OCI-LY3 (cell line): ENCODE data around the gene TENM4.

Experiments
- CTCF ChIP-seq: fragments of 200-600, 300-600 bp; sonication (generic); IDR thresholded peaks from 2 replicates; pipeline ENCODE4 v1.5.1; 2014; ENCODE audit warnings: antibody characterized with exemption, low read length, low read depth
- EZH2phosphoT487 ChIP-seq: fragments of 200-600 bp; shearing (Covaris generic); IDR thresholded peaks from 2 replicates; pipeline ENCODE4 v1.6.1; 2018; ENCODE audit warnings: antibody characterized with exemption, mixed run types, low read depth

GRCh38 chr11:79437981-79438630 lies 2.7 kb downstream of the TENM4 start:
- TF ChIP-seq CTCF (no peak), EZH2phosphoT487 (no peak)
